NCI-H1092 (cell line): ENCODE data around the gene TBCD.

Experiments used
- DNase-seq: peaks from one replicate; lab custom pipeline; 2025; lab: John Stamatoyannopoulos, UW

TBCD gene

GRCh38 chr17:82810644-82811430, 59.0 kb downstream of the TBCD start:
- DNase-seq = no peak

DNA sequence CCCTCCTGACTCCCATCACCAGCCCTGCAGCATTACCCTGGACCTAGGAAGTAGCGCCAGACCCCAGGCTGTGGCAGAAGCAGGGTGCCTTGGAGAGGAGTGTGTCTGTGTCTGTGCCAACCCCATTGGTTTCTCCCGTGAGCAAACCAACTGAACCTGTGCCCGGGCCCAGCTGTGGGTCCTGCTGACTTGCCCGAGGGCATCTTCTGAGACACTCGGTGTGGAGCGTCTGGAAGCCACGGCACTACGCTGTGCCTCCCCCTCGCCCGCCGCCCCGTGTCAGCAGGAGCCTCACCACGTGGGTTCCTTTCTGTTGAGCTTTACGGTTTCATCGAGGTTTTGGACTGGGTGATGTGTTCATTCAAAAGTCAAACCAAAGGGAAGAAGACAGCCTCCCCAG, 60.2 kb downstream of the TBCD start:
- DNase-seq = no peak

GRCh38 chr17:82812601-82813000, 60.7 kb downstream of the TBCD start:
- DNase-seq = no peak

GRCh38 chr17:82813299-82814051, 61.6 kb downstream of the TBCD start:
- no peak for DNase-seq

DNA sequence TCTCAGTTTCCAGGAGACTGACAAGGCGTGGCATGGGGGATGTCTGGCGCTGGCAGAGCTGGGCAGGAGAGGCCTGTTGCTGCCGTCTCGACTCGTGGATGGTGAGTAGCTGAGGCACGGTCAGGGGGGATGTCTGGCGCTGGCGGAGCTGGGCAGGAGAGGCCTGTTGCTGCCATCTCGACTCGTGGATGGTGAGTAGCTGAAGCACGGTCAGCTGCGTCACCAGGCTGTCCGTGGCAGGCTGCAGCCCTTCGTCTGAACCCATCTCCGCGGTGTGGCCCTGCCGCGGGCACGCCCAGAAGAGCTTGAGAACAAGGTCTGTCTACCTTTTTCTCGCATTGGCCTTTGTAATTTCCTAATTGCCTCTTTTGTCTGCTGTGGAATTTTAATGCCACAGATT, 63.0 kb downstream of the TBCD start:
- DNase-seq = no peak

GRCh38 chr17:82815354-82815753, 63.5 kb downstream of the TBCD start:
- DNase-seq = no peak

DNA sequence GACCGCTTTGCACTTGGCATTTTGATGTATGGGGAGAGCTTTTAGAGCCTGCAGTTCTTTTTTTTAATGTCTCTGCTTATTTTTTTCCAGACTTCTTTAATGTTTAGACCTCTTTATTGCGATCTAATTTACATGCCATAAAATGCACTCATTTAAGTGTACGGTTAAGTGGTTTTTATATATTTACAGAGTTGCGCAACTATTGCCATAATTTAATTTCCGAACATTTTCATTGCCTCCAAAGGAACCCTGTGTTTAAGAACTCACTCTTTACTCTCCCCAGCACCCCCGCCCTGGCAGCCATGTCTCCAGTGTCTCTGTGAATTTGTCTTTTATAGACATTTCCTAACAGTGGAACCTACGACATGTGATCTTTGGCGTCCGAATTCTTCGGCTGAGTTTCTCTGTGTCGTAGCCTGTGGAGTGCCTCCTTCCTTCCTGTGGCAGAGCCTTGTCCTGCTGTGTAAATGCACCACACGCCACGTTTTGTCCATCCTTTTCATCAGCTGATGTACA, 64.0 kb downstream of the TBCD start:
- no peak for DNase-seq

DNA sequence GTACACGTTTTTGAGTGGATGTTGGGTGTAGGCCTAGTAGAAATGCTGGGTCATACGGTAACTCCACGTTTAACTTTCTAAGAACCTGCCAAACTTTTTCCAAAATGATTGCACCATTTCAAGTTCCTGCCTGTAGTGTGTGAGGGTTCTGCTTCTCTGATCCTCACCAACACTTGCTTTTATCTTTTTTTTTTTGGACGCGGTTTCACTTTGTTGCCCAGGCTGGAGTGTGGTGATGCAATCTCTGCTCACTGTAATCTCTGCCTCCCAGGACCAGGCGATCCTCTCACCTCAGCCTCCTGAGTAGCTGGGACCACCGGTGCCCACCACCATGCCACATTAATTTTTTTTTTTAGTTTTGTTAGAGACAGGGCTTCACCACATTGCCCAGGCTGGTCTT, 64.5 kb downstream of the TBCD start:
- no peak for DNase-seq

GRCh38 chr17:82817947-82818346, 66.1 kb downstream of the TBCD start:
- DNase-seq = no peak

DNA sequence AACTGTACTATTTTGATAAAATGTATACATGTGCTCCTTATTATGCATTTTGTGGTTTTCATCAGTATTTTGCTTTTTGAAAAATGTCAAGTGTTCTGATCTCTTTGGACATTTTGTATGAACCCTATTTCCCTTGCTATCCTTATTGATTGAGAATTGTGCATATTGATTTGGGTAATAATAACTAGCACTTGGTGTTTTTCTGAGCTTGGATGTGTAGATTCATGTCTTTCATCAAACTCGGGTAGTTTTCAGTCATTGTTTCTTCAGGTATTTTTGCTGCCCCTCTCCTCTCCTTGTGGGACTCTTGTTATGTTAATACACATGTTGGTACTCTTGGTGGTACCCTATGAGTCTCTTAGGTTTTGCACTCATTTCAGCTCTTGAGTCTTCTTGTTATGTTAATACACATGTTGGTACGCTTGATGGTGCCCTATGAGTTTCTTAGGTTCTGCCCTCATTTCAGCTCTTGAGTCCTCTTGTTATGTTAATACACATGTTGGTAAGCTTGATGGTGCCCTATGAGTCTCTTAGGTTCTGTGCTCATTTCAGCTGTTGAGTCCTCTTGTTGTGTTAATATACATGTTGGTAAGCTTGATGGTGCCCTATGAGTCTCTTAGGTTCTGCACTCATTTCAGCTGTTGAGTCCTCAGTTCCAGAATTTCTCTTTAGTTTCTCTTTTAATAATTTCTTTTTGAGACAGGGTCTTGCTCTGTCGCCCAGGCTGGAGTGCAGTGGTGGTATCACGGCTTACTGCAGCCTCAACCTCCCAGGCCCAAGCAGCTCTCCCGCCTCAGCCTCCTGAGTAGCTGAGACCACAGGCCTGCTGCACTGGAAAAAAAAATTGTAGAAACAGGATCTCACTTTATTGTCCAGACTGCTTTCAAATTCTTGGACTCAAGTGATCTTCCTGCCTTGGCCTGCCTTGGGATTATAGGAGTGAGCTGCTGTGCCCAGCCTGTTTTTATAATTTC, 68.7 kb downstream of the TBCD start:
- no peak for DNase-seq

- DNase-seq = no peak
These were observed 69.7 kb downstream of the TBCD start for GRCh38 chr17:82821554-82821953.

DNA sequence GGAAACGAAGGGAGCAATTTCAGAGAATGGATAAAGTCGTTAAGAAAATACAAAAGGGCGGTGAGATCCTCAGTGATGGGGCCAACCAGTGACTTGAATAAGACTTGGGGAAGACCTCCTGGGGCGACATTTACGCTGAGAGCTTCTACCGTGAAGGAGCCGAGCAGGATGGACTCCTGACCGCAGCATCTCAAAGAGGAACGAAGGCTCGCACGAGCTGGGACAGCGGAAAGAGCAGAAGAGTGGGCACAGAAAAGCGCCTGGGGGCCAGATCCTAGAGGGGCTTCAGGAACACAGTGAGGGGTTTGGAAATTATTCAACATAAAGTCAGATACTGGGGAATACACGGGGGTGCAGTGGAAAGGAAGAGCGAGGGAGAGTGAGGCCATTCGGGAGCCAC, 70.4 kb downstream of the TBCD start:
- no peak for DNase-seq

GRCh38 chr17:82823004-82823403, 71.1 kb downstream of the TBCD start:
- DNase-seq = no peak

DNA sequence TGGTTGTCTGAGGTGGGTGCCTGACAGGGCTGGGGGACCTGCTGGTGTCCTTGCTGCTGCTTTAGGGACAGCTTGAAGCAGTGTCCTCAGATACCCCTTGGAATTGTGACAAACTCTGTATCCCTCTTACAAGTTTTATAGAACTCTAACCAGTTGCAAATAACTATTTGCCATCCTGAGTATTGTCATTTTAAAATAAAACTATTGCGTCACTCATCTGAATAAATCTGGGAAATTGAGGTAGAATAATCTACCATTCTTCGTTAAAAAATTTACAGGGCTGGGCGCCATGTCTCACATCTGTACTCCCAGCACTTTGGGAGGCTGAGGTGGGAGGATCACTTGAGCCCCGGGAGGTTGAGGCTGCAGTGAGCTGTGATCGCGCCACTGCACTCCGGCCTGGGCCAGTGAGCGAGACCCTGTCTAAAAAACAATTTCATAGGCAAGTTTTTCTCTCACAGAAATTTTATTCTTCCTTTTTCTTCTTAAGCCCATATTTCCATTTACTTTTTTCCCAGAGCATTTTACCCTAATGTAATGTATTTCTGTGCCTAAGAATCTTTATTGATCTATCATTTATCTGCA, 73.8 kb downstream of the TBCD start:
- DNase-seq = no peak

GRCh38 chr17:82826211-82826610, 74.3 kb downstream of the TBCD start:
- DNase-seq = no peak

GRCh38 chr17:82826956-82827355, 75.1 kb downstream of the TBCD start:
- no peak for DNase-seq

- DNase-seq = no peak
These were observed 77.1 kb downstream of the TBCD start for GRCh38 chr17:82828875-82829487.

DNA sequence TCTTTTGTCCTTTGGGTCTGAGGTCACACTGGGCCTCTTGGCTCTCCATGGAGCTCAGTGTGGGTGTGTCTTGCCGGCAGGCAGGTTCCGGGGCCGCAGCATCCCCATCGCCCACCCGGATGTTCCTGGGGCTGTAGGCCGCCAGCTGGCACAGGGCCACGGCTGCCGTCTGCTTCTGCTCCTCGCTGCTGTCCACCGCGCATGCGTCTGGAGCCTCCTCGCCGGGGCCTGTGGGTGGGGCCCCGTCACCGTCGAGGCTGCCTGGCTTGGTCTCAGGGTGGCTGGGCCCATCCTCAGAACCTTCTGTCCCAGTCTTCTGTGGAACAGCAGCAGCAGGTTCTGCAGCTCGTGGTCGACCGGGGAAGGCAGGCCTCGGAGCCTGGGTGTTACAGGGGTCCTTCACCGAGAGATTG, 78.4 kb downstream of the TBCD start:
- DNase-seq = no peak

DNA sequence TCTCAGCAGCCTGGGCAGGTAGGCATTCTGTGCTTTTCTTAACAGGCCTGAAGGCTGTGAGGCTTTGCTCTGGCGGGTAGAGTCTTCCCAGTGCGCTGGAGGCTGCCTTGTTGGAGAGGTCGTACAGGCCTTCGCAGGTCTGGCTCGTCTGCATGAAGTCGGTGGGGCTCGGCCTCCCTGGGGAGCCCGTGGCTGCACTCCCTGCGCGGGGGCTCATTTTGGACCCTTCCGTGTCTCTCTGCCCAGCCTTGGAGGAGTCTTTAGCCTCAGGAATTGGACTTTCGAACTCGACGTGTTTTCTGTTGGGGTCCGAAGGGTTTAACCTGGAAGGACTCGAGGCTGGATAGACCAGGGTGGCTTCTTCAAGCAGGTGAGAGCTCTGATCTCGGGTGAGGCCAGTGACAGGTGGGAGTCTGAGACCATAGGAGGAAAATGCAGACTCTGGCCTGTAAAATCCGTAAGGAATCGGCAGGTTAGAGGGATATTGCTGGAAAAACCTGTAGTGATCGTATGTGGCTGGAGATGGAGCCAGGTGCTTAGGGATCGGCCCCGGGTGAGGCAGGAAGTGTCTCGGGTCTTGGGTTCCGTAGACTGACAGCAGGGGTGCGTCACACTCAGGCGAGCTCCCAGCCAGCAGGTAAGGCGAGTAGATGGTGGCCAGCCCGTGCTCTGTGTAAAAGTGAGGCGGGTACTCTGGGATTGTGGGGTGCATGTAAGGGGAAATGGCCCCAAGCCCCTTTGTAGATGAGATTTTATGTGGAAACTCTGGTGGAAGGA, 79.4 kb downstream of the TBCD start:
- no peak for DNase-seq

DNA sequence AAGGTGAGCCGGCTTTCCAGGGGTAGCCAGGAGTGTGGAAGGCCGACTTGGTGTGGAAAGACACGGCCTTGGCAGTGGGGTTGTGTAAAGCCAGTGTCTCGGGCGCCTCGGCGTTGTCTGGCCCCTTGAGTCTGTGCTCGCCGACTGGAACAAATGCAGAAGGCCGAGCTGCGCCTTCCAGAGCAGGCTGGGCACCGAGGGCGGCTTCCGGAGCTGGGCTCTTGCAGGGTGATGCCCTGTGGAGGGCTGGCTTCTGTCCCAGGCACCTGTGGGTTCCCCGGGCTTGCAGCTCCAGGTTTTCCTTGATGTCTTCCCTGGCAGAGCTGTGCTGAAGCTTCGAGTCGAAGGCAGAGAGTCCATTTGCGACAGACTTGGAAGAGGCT, 79.9 kb downstream of the TBCD start:
- DNase-seq = no peak

DNA sequence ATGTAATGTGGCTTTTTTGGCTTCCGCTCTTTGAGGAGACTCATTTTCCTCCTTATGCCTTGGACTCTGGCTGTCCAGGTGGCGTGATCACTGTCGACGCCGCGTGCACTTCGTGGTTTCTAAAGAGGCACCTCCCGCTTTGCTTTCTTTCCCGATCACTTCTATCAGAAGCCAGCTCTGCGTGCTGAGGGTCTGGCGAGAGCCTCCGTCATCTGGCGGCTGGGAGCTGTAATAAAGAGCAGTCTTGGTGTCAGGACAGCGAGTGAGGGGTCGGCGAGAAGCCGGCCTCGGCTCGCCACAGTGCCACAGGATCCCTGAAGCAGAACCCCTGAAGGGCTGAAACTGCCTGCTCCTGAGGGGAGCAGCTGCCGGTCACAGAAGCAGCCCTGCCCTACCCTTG, 80.5 kb downstream of the TBCD start:
- no peak for DNase-seq
